Right atrium auricular region (tissue), 2 donors: ENCODE results near the gene NACC2. TPM values are rescaled to one million over a fixed set of nuclear protein-coding genes. Genes with fewer than 3 reads are reported as not detected.
"Not testable (repeated sequence)": the region's sequence is repeated elsewhere in the genome, so short reads cannot be mapped to it uniquely, and the experiment has no call there.

Source experiments
- DNase-seq: peaks from one replicate; pipeline ENCODE4 v3.0.0-alpha.2; 2019; ENCODE audit warnings: low spot score
- H3K27ac ChIP-seq, 2 donors: fragments of 200-600 bp; sonication (generic); 1 replicate in 1 of 2; 2 replicates in 1 of 2; pipeline ENCODE4 v1.5.1; 2016 to 2019
- H3K27me3 ChIP-seq, 2 donors: fragments of 200-600 bp; sonication (generic); one replicate each; pipeline versions ENCODE4 v1.5.1 to v1.6.0; 2017 to 2019
- H3K36me3 ChIP-seq: fragments of 200-600 bp; sonication (generic); one replicate; pipeline ENCODE4 v1.5.1; 2016
- H3K4me1 ChIP-seq, 2 donors: fragments of 200-600 bp; sonication (generic); one replicate each; pipeline versions ENCODE4 v1.5.1 to v1.6.0; 2017 to 2019
- H3K4me3 ChIP-seq, 2 donors: fragments of 200-600 bp; sonication (generic); 1 replicate in 1 of 2; 2 replicates in 1 of 2; pipeline ENCODE4 v1.5.1; 2017 to 2019; ENCODE audit warnings: mild to moderate bottlenecking in 1 of 2, moderate library complexity in 1 of 2
- H3K9me3 ChIP-seq, 2 donors: fragments of 200-600 bp; sonication (generic); one replicate each; pipeline ENCODE4 v1.5.1; 2019
- CTCF ChIP-seq, 2 donors: fragments of 200-600 bp; sonication (generic); IDR thresholded peaks; one replicate each; pipeline ENCODE4 v1.5.1; 2019; ENCODE audit warnings: antibody characterized with exemption in 2 of 2
- total RNA-seq, 2 donors: library from RNA; depleted of rRNA; stranded (reverse); fragments of >200 nt; gene quantifications; one replicate each; pipeline ENCODE4 v1.1.0, GENCODE V29; 2016

The NACC2 gene
- total RNA-seq, 2 donors from 2014 or later = 49.1 to 55.5 TPM

DNA sequence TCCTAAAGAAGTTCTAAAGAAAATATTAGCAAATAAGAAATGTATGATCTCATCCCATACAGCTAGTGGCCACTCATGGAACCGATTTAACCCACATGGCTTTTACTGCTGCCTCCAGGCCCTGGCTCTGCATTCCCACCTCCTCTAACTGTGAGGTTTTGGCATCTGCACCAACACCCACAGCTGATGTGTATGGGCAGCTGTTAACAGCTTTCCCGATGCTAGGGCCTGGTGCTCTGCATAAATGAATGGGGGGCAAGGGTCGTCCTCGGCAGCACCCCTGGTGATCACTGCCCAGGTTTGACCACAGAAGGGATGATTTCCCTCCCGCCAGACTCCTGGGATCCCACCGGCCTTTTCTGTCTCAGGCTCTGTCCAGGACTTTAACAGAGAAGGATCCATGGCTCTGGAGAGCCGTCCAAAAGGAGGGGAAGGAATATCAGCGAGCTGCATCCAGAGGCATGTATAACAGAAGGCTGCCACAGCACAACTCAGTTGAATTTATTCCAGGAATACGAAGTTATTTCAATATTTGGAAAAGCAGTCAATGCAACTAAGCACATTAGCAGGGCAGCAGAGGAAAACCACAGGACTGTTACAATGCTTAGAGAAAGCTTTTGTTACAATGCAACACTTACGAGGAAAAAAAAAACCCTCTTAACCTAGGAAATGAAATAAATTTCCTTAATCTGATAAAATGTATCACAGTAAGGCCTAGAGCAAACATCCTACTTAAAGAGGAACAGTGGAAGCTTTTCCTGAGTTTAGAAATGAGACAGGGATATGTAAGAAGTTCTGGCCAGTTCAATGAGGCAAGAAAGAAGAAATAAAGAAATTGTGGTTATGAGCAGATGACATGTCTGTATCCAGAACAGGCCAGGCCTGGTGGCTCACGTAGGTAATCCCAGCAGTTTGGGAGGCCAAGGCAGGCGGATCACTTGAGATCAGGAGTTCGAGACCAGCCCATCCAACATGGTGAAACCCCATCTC is 63.1 kb downstream of the NACC2 start:
- Histone ChIP-seq H3K27me3 (no peaks in the 10 kb centered on the region), H3K4me3 (no peak overlapping the region), H3K9me3 (peaks cover 0 to 4% of the 10 kb centered on the region in 2 donors), H3K4me1 (peaks cover 0 to 12% of the 10 kb centered on the region in 2 donors), H3K27ac (no peak overlapping the region), H3K36me3 (peaks cover 9% of the 10 kb centered on the region)
- TF ChIP-seq CTCF (IDR thresholded peaks at IDR 0.05) = no peak
- no peak for DNase-seq

- Histone ChIP-seq H3K9me3 (no peaks in the 10 kb centered on the region), H3K4me3 (no peak overlapping the region), H3K27ac (no peak overlapping the region), H3K36me3 (peaks cover 9% of the 10 kb centered on the region), H3K4me1 (peaks cover 0 to 17% of the 10 kb centered on the region in 2 donors), H3K27me3 (no peaks in the 10 kb centered on the region)
- no peak for DNase-seq
- no peak for TF ChIP-seq CTCF (IDR thresholded peaks at IDR 0.05)
Observed at GRCh38 chr9:136031094-136031493, 64.0 kb downstream of the NACC2 start.

GRCh38 chr9:136029556-136029955 is 65.5 kb downstream of the NACC2 start:
- no peak overlapping the region for H3K4me3 ChIP-seq
- no peak for DNase-seq
- no peak overlapping the region for H3K27ac ChIP-seq
- peaks cover 9% of the 10 kb centered on the region for H3K36me3 ChIP-seq
- TF ChIP-seq CTCF (IDR thresholded peaks at IDR 0.05) = no peak
- no peaks in the 10 kb centered on the region for H3K9me3 ChIP-seq
- peaks cover 0 to 22% of the 10 kb centered on the region in 2 donors for H3K4me1 ChIP-seq
- no peaks in the 10 kb centered on the region for H3K27me3 ChIP-seq

- no peak for DNase-seq
- H3K36me3 ChIP-seq = peaks cover 9% of the 10 kb centered on the region
- no peak overlapping the region for H3K27ac ChIP-seq
- no peak for TF ChIP-seq CTCF (IDR thresholded peaks at IDR 0.05)
- no peak overlapping the region for H3K4me3 ChIP-seq
- H3K9me3 ChIP-seq = no peaks in the 10 kb centered on the region
- no peaks in the 10 kb centered on the region for H3K27me3 ChIP-seq
- H3K4me1 ChIP-seq = peaks cover 0 to 28% of the 10 kb centered on the region in 2 donors
Observed at GRCh38 chr9:136028760-136029470, 66.2 kb downstream of the NACC2 start.

DNA sequence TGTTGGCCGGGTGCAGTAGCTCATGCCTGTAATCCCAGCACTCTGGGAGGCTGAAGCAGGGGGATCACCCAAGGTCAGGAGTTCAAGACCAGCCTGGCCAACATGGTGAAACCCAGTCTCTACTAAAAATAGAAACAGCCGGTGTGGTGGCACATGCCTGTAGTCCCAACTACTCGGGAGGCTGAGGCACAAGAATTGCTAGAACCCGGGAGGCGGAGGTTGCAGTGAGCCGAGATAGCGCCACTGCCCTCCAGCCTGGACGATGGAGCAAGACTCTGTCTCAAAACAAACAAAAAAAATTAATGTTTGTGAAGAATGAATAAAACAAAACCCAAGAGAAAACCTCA is 68.2 kb downstream of the NACC2 start:
- not testable (repeated sequence) for H3K27ac ChIP-seq, H3K4me3 ChIP-seq, H3K27me3 ChIP-seq, H3K36me3 ChIP-seq, DNase-seq, H3K9me3 ChIP-seq
- H3K4me1 ChIP-seq = peaks cover 0 to 27% of the 10 kb centered on the region in 2 donors

DNA sequence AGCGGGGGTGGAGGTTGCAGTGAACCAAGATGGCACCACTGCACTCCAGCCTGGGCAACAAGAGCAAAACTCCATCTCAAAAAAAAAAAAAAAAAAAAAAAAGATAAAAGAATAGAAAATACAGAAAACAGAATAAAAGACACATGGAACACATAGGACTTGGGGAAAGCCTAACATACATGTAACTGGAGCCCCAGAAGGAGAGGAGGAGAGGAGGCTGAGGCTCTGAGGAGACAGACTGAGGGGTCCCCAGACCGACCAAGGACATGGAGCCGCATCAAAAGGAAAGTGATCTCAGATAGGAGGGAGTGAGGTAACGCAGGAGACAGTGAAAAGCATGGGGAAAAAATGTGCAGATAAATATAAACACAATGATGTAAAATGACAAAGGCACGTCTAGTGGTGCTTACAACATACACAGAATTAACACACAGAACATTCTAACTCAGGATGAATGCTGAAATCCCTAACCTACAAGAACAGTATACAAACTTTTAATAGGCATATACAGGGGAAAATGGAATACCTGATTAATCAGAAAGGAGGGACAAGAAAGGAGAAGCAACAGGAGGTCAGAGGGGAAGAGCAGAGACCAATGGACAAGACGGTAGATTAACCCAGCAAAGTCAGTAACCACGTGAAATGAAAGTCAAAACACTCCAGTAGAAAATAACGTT is 68.7 kb downstream of the NACC2 start:
- no peak for TF ChIP-seq CTCF (IDR thresholded peaks at IDR 0.05)
- H3K4me3 ChIP-seq = no peak overlapping the region
- peaks cover 0 to 28% of the 10 kb centered on the region in 2 donors for H3K4me1 ChIP-seq

More for the DNA sequence above, 68.7 kb downstream of the NACC2 start:
- H3K27ac ChIP-seq = no peak overlapping the region
- no peaks in the 10 kb centered on the region for H3K27me3 ChIP-seq
- H3K36me3 ChIP-seq = peaks cover 9% of the 10 kb centered on the region
- H3K9me3 ChIP-seq = no peaks in the 10 kb centered on the region
- no peak for DNase-seq
